Endothelial cell of umbilical vein (primary cell): ENCODE data around the gene COQ9.

Experiments used
- EZH2 ChIP-seq: IDR thresholded peaks from 2 replicates; pipeline ENCODE4 v1.6.1; 2012; ENCODE audit warnings: borderline replicate concordance, low read depth, mild to moderate bottlenecking, moderate library complexity, low read length, inconsistent platforms; ENCODE audit not compliant: severe bottlenecking
- MYC ChIP-seq: IDR thresholded peaks from one replicate; pipeline ENCODE4 v1.6.1; 2011; ENCODE audit warnings: mild to moderate bottlenecking, low read depth, low read length
- POLR2A ChIP-seq: IDR thresholded peaks from 2 replicates; pipeline ENCODE4 v1.6.1; 2012; ENCODE audit warnings: low read depth, mild to moderate bottlenecking, control low read depth, low read length
- POLR2AphosphoS5 ChIP-seq: IDR thresholded peaks from 2 replicates; pipeline ENCODE4 v1.6.1; 2012; ENCODE audit warnings: low read depth, mild to moderate bottlenecking, control low read depth, low read length, moderate library complexity; ENCODE audit not compliant: insufficient read depth
- TF ChIP-seq, protein P1 (sequence below), 2 donors: IDR thresholded peaks; 1 replicate in 1 of 2; 2 replicates in 1 of 2; pipeline ENCODE4 v1.5.1; 2011; ENCODE audit warnings: low read length in 2 of 2, mild to moderate bottlenecking in 2 of 2, moderate library complexity in 2 of 2, control low read depth in 1 of 2, inconsistent platforms in 1 of 2, low read depth in 1 of 2; ENCODE audit not compliant: insufficient read depth in 1 of 2; ENCODE audit errors: extremely low read depth in 1 of 2

GRCh38 chr16:57434003-57434402 is 13.3 kb upstream of the COQ9 start:
- TF ChIP-seq, protein P1, sequence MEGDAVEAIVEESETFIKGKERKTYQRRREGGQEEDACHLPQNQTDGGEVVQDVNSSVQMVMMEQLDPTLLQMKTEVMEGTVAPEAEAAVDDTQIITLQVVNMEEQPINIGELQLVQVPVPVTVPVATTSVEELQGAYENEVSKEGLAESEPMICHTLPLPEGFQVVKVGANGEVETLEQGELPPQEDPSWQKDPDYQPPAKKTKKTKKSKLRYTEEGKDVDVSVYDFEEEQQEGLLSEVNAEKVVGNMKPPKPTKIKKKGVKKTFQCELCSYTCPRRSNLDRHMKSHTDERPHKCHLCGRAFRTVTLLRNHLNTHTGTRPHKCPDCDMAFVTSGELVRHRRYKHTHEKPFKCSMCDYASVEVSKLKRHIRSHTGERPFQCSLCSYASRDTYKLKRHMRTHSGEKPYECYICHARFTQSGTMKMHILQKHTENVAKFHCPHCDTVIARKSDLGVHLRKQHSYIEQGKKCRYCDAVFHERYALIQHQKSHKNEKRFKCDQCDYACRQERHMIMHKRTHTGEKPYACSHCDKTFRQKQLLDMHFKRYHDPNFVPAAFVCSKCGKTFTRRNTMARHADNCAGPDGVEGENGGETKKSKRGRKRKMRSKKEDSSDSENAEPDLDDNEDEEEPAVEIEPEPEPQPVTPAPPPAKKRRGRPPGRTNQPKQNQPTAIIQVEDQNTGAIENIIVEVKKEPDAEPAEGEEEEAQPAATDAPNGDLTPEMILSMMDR (IDR thresholded peaks at IDR 0.05; ENCODE audit: extremely low read depth in 1 of 2, insufficient read depth in 1 of 2, low read depth in 1 of 2, low read length in 2 of 2), result no peak
- no peak for TF ChIP-seq POLR2A
- no peak for TF ChIP-seq MYC
- TF ChIP-seq POLR2AphosphoS5, result no peak
- no peak for TF ChIP-seq EZH2
